Upper lobe of left lung (tissue), 4 donors: ENCODE data around the gene ECD.

Source experiments
- POLR2A ChIP-seq, 4 donors: fragments of 450-650 bp; IDR thresholded peaks; one replicate each; pipeline ENCODE4 v1.5.1; 2016 to 2017; ENCODE audit warnings: antibody characterized with exemption in 4 of 4, mild to moderate bottlenecking in 2 of 4
- TF ChIP-seq, protein P1 (sequence below), 6 experiments: fragments of 450-650 bp in 4 of 6; fragments of 200-600 bp in 2 of 6; sonication (generic) in 2 of 6; IDR thresholded peaks; one replicate each; pipeline ENCODE4 v1.5.1; 2016 to 2019; ENCODE audit warnings: antibody characterized with exemption in 6 of 6

DNA sequence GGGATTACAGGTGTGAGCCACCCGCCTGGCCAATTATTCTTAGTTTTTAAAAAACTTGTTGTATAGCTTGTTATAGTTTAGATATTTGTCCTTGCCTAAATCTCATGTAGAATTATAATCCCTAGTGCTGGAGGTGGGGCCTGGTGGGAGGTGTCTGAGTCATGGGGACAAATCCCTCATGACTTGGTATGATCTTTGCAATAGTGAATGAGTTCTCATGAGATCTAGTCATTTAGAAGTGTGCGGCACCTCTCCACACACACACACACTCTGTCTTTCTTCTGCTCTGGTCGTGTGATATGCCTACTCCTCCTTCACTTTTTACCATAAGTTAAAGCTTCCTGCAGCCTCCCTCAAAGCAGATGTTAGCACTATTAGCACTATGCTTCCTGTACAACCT, 37.3 kb upstream of the ECD start:
- TF ChIP-seq, protein P1, sequence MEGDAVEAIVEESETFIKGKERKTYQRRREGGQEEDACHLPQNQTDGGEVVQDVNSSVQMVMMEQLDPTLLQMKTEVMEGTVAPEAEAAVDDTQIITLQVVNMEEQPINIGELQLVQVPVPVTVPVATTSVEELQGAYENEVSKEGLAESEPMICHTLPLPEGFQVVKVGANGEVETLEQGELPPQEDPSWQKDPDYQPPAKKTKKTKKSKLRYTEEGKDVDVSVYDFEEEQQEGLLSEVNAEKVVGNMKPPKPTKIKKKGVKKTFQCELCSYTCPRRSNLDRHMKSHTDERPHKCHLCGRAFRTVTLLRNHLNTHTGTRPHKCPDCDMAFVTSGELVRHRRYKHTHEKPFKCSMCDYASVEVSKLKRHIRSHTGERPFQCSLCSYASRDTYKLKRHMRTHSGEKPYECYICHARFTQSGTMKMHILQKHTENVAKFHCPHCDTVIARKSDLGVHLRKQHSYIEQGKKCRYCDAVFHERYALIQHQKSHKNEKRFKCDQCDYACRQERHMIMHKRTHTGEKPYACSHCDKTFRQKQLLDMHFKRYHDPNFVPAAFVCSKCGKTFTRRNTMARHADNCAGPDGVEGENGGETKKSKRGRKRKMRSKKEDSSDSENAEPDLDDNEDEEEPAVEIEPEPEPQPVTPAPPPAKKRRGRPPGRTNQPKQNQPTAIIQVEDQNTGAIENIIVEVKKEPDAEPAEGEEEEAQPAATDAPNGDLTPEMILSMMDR (IDR thresholded peaks at IDR 0.05), result no peak
- TF ChIP-seq POLR2A (IDR thresholded peaks at IDR 0.05), result no peak
